BLaER1 (cell line): ENCODE results near the gene LMO4.

ENCODE experiments used
- H3K27ac ChIP-seq: shearing (Covaris generic); formaldehyde crosslinking; 2 replicates; pipeline ENCODE4 v1.8.1; 2022
- H3K27me3 ChIP-seq: shearing (Covaris generic); formaldehyde crosslinking; 2 replicates; pipeline ENCODE4 v1.8.1; 2022
- H3K36me3 ChIP-seq: shearing (Covaris generic); formaldehyde crosslinking; 2 replicates; pipeline ENCODE4 v1.8.1; 2022
- H3K4me1 ChIP-seq: shearing (Covaris generic); formaldehyde crosslinking; 2 replicates; pipeline ENCODE4 v1.8.1; 2022
- H3K4me2 ChIP-seq: shearing (Covaris generic); formaldehyde crosslinking; 2 replicates; pipeline ENCODE4 v1.8.1; 2022
- H3K4me3 ChIP-seq: shearing (Covaris generic); formaldehyde crosslinking; 2 replicates; pipeline ENCODE4 v1.8.1; 2022
- H3K9ac ChIP-seq: shearing (Covaris generic); formaldehyde crosslinking; 2 replicates; pipeline ENCODE4 v1.8.1; 2022
- H3K9me3 ChIP-seq: shearing (Covaris generic); formaldehyde crosslinking; 2 replicates; pipeline ENCODE4 v1.8.1; 2022
- H4K20me1 ChIP-seq: shearing (Covaris generic); formaldehyde crosslinking; 2 replicates; pipeline ENCODE4 v1.8.1; 2022
- Cebpa-rat ChIP-seq: shearing (Covaris generic); IDR thresholded peaks from 2 replicates; pipeline ENCODE4 v1.8.1; 2022

The LMO4 gene

GRCh38 chr1:87334351-87335174, 5.9 kb downstream of the LMO4 start:
- peak overlapping the region; percentile 77 for H3K4me3 ChIP-seq
- peak overlapping the region; percentile 94 for H3K27ac ChIP-seq
- peak overlapping the region; percentile 99 for H3K4me2 ChIP-seq
- H3K36me3 ChIP-seq = peaks cover 23% of the 10 kb centered on the region
- no peaks in the 10 kb centered on the region for H3K9me3 ChIP-seq
- H4K20me1 ChIP-seq = peaks cover 46% of the 10 kb centered on the region
- H3K9ac ChIP-seq = peak overlapping the region; percentile 91
- peaks cover 45% of the 10 kb centered on the region for H3K4me1 ChIP-seq
- no peak for TF ChIP-seq Cebpa-rat
- H3K27me3 ChIP-seq = no peaks in the 10 kb centered on the region

- Histone ChIP-seq H3K36me3 (peaks cover 31% of the 10 kb centered on the region), H3K9ac (peak overlapping the region; percentile 91), H3K4me3 (peak overlapping the region; percentile 77), H4K20me1 (peaks cover 41% of the 10 kb centered on the region), H3K27me3 (no peaks in the 10 kb centered on the region), H3K27ac (peak overlapping the region; percentile 94), H3K4me2 (peak overlapping the region; percentile 99), H3K9me3 (no peaks in the 10 kb centered on the region), H3K4me1 (peaks cover 45% of the 10 kb centered on the region)
- TF ChIP-seq Cebpa-rat = no peak
Measured at GRCh38 chr1:87335175-87335884, 6.7 kb downstream of the LMO4 start.

- H3K4me1 ChIP-seq = peaks cover 45% of the 10 kb centered on the region
- no peaks in the 10 kb centered on the region for H3K9me3 ChIP-seq
- peaks cover 44% of the 10 kb centered on the region for H3K36me3 ChIP-seq
- H3K4me3 ChIP-seq = no peak overlapping the region
- no peaks in the 10 kb centered on the region for H3K27me3 ChIP-seq
- no peak for TF ChIP-seq Cebpa-rat
- peak overlapping the region; percentile 99 for H3K4me2 ChIP-seq
- no peak overlapping the region for H3K27ac ChIP-seq
- H4K20me1 ChIP-seq = peaks cover 40% of the 10 kb centered on the region
- H3K9ac ChIP-seq = no peak overlapping the region
Measured at GRCh38 chr1:87336623-87337067, 8.0 kb downstream of the LMO4 start.

GRCh38 chr1:87337606-87338005, 8.9 kb downstream of the LMO4 start:
- H4K20me1 ChIP-seq = peaks cover 31% of the 10 kb centered on the region
- no peaks in the 10 kb centered on the region for H3K9me3 ChIP-seq
- no peak overlapping the region for H3K27ac ChIP-seq
- no peak overlapping the region for H3K4me3 ChIP-seq
- no peak overlapping the region for H3K9ac ChIP-seq
- peaks cover 37% of the 10 kb centered on the region for H3K4me1 ChIP-seq
- no peak for TF ChIP-seq Cebpa-rat
- no peaks in the 10 kb centered on the region for H3K27me3 ChIP-seq
- H3K36me3 ChIP-seq = peaks cover 54% of the 10 kb centered on the region
- H3K4me2 ChIP-seq = no peak overlapping the region

GRCh38 chr1:87338566-87338965, 9.9 kb downstream of the LMO4 start:
- Histone ChIP-seq H3K4me1 (peaks cover 27% of the 10 kb centered on the region), H3K4me3 (no peak overlapping the region), H3K9me3 (no peaks in the 10 kb centered on the region), H3K4me2 (no peak overlapping the region), H3K36me3 (peaks cover 63% of the 10 kb centered on the region), H3K27ac (no peak overlapping the region), H3K27me3 (no peaks in the 10 kb centered on the region), H4K20me1 (peaks cover 21% of the 10 kb centered on the region; the same call in 1 of the 2 replicates), H3K9ac (no peak overlapping the region)
- no peak for TF ChIP-seq Cebpa-rat

- Histone ChIP-seq H3K36me3 (peaks cover 83% of the 10 kb centered on the region), H3K4me1 (no peaks in the 10 kb centered on the region), H4K20me1 (0 out of 2 replicates have a peak, but pooled peaks cover 3% of the 10 kb centered on the region), H3K9me3 (no peaks in the 10 kb centered on the region), H3K4me3 (no peak overlapping the region), H3K9ac (no peak overlapping the region), H3K27me3 (no peaks in the 10 kb centered on the region), H3K4me2 (no peak overlapping the region), H3K27ac (no peak overlapping the region)
- no peak for TF ChIP-seq Cebpa-rat
Measured at GRCh38 chr1:87344231-87344630, 15.6 kb downstream of the LMO4 start.

- Histone ChIP-seq H3K27ac (no peak overlapping the region), H3K4me2 (no peak overlapping the region), H4K20me1 (no peaks in the 10 kb centered on the region), H3K36me3 (peaks cover 63% of the 10 kb centered on the region), H3K4me1 (no peaks in the 10 kb centered on the region), H3K9me3 (no peaks in the 10 kb centered on the region), H3K4me3 (no peak overlapping the region), H3K27me3 (no peaks in the 10 kb centered on the region), H3K9ac (no peak overlapping the region)
- no peak for TF ChIP-seq Cebpa-rat
Measured at GRCh38 chr1:87346130-87346814, 17.6 kb downstream of the LMO4 start.

- Histone ChIP-seq H3K27me3 (no peaks in the 10 kb centered on the region), H3K4me1 (no peaks in the 10 kb centered on the region), H4K20me1 (no peaks in the 10 kb centered on the region), H3K9me3 (no peaks in the 10 kb centered on the region), H3K36me3 (peaks cover 41% of the 10 kb centered on the region), H3K27ac (no peak overlapping the region), H3K4me3 (no peak overlapping the region), H3K9ac (no peak overlapping the region), H3K4me2 (no peak overlapping the region)
- no peak for TF ChIP-seq Cebpa-rat
Measured at GRCh38 chr1:87348341-87349019, 19.8 kb downstream of the LMO4 start.

GRCh38 chr1:87349036-87349435, 20.4 kb downstream of the LMO4 start:
- Histone ChIP-seq H3K36me3 (peaks cover 35% of the 10 kb centered on the region), H3K4me3 (no peak overlapping the region), H3K9me3 (no peaks in the 10 kb centered on the region), H3K9ac (no peak overlapping the region), H3K4me1 (no peaks in the 10 kb centered on the region), H4K20me1 (no peaks in the 10 kb centered on the region), H3K27me3 (no peaks in the 10 kb centered on the region), H3K4me2 (no peak overlapping the region), H3K27ac (no peak overlapping the region)
- TF ChIP-seq Cebpa-rat = no peak
